Ishikawa (cell line): ENCODE data around the gene SCCPDH.
A peak's percentile ranks its signal among the peaks of the same experiment; 100 is the strongest.

Source experiments
- CEBPB ChIP-seq: IDR thresholded peaks from 2 replicates; pipeline ENCODE4 v1.6.1; 2012
- CREB1 ChIP-seq: IDR thresholded peaks from 2 replicates; pipeline ENCODE4 v1.6.1; 2012; ENCODE audit warnings: low read depth
- EGR1 ChIP-seq: IDR thresholded peaks from 2 replicates; pipeline ENCODE4 v1.6.1; 2012
- EP300 ChIP-seq: IDR thresholded peaks from 2 replicates; pipeline ENCODE4 v1.6.1; 2012; ENCODE audit warnings: borderline replicate concordance
- FOXM1 ChIP-seq: IDR thresholded peaks from 2 replicates; pipeline ENCODE4 v1.6.1; 2012; ENCODE audit warnings: low read depth, borderline replicate concordance
- NFIC ChIP-seq: IDR thresholded peaks from 2 replicates; pipeline ENCODE4 v1.6.1; 2012
- RAD21 ChIP-seq: IDR thresholded peaks from 2 replicates; pipeline ENCODE4 v1.6.1; 2012; ENCODE audit warnings: low read depth
- TAF1 ChIP-seq: IDR thresholded peaks from 2 replicates; pipeline ENCODE4 v1.6.1; 2012; ENCODE audit warnings: low read depth, mild to moderate bottlenecking
- TCF12 ChIP-seq: IDR thresholded peaks from 2 replicates; pipeline ENCODE4 v1.6.1; 2012; ENCODE audit warnings: low read depth
- TEAD4 ChIP-seq: IDR thresholded peaks from 2 replicates; pipeline ENCODE4 v1.6.1; 2012
- YY1 ChIP-seq: IDR thresholded peaks from 2 replicates; pipeline ENCODE4 v1.6.1; 2012; ENCODE audit warnings: low read depth
- ZBTB7A ChIP-seq: IDR thresholded peaks from 2 replicates; pipeline ENCODE4 v1.6.1; 2012; ENCODE audit warnings: low read depth
- TF ChIP-seq, protein P1 (sequence below): IDR thresholded peaks from 2 replicates; pipeline ENCODE4 v1.6.1; 2012
- TF ChIP-seq, protein P2 (sequence below): IDR thresholded peaks from 2 replicates; pipeline ENCODE4 v1.6.1; 2012; ENCODE audit warnings: low read depth, mild to moderate bottlenecking
- TF ChIP-seq, protein P3 (sequence below): IDR thresholded peaks from 2 replicates; pipeline ENCODE4 v1.6.1; 2012

SCCPDH gene

DNA sequence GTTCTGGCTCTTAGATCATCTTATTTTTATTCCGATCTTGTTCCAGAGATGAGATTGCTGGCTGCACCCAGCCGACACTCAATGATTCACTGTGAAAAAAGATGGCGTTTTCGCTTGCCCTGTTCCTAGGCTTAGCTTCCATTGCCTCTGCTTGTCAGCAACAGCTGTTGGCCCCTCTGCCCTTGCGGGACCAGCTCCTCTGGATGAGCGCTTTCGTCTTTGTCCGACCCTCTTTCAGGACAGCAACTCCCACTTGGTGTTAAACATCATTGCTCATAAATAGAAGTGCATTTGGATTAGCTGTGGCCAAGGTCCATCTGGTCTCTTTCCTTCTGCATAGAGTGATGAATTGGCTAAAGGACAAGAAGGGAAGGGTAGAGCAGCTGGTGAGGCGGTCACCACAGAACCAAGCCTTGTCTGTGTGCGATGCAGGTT lies 43.5 kb upstream of the SCCPDH start:
- TF ChIP-seq NFIC (no peak), TEAD4 (no peak), EP300 (no peak), TCF12 (no peak), CREB1 (no peak), FOXM1 (no peak)
- TF ChIP-seq, protein P1, sequence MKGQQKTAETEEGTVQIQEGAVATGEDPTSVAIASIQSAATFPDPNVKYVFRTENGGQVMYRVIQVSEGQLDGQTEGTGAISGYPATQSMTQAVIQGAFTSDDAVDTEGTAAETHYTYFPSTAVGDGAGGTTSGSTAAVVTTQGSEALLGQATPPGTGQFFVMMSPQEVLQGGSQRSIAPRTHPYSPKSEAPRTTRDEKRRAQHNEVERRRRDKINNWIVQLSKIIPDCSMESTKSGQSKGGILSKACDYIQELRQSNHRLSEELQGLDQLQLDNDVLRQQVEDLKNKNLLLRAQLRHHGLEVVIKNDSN: no peak

DNA sequence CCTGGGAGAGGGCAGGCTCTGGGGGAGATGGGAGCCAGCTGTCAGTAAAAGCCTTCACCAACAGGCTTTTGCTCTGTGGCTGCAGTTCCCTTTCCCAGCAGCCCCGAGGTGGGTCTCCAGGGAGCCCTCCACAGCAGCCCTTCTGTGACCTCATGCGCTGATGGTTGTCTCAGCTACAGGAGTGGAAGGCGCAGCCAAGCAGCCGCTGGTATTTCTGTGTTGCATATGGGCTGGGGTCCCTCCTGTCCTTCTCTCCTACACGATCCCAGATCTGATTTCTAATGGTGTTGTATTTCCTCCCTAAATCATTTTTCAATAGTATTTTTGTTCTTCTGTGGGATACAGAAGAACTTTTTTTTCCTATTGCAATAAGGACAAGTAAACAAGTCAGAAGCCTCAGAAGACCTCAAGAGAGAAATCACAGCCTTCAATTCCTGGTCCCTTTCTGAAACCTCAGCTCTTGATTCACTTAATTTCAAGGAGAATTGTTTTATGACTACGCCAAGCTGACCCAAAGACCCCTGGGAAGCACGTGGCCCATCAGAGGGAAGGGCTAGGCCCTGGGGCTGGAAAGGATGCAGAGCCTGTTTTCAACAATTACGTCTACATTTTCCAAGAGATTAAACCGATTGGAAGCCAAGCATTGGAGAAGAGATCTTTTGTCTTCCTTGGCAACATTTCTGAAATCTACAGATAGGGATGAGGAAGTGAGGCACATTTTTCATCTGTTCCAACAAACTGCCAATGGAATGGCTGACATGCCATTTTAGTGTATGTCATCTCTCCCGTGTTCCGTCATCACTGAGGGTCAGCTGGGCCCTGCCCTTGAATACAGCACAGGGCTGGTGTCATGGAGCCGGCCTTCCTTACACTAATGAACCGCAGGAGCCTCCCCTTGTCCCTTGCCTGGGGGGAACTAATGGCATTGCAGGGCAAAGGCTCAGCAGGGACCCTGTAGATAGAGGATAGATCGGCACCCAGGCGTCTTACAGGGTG lies 42.0 kb upstream of the SCCPDH start:
- TF ChIP-seq EP300 (no peak), CREB1 (no peak), CEBPB (no peak), TCF12 (no peak), TAF1 (no peak), RAD21 (no peak), YY1 (no peak)
- TF ChIP-seq, protein P2, sequence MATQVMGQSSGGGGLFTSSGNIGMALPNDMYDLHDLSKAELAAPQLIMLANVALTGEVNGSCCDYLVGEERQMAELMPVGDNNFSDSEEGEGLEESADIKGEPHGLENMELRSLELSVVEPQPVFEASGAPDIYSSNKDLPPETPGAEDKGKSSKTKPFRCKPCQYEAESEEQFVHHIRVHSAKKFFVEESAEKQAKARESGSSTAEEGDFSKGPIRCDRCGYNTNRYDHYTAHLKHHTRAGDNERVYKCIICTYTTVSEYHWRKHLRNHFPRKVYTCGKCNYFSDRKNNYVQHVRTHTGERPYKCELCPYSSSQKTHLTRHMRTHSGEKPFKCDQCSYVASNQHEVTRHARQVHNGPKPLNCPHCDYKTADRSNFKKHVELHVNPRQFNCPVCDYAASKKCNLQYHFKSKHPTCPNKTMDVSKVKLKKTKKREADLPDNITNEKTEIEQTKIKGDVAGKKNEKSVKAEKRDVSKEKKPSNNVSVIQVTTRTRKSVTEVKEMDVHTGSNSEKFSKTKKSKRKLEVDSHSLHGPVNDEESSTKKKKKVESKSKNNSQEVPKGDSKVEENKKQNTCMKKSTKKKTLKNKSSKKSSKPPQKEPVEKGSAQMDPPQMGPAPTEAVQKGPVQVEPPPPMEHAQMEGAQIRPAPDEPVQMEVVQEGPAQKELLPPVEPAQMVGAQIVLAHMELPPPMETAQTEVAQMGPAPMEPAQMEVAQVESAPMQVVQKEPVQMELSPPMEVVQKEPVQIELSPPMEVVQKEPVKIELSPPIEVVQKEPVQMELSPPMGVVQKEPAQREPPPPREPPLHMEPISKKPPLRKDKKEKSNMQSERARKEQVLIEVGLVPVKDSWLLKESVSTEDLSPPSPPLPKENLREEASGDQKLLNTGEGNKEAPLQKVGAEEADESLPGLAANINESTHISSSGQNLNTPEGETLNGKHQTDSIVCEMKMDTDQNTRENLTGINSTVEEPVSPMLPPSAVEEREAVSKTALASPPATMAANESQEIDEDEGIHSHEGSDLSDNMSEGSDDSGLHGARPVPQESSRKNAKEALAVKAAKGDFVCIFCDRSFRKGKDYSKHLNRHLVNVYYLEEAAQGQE: no peak
- TF ChIP-seq, protein P1: no peak

DNA sequence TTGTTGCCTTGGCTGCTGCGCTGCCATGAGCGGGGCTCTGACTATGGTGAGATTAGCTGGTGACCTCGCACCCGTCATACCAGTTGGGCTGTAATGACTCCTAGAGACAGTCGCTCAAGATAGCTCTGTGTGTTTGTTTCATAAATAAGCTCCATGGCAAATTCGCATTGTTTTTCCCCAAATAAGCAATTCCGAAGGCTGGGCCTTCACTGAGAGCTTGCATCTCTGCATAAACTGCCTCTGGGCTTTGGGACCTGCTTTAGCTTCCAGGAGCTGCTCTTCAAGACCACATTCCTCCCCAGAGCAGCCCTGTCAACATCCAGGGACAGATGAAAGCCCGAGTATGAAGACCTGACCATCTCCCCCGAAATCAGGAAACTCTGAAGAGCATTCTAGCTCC lies 40.7 kb upstream of the SCCPDH start:
- no peak for TF ChIP-seq CREB1
- no peak for TF ChIP-seq EP300
- TF ChIP-seq NFIC: no peak
- no peak for TF ChIP-seq ZBTB7A
- no peak for TF ChIP-seq EGR1
- TF ChIP-seq CEBPB: no peak
- no peak for TF ChIP-seq TEAD4
- TF ChIP-seq, protein P2: no peak
- TF ChIP-seq, protein P3, sequence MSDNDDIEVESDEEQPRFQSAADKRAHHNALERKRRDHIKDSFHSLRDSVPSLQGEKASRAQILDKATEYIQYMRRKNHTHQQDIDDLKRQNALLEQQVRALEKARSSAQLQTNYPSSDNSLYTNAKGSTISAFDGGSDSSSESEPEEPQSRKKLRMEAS: no peak
- no peak for TF ChIP-seq TCF12
- no peak for TF ChIP-seq RAD21
- no peak for TF ChIP-seq TAF1

DNA sequence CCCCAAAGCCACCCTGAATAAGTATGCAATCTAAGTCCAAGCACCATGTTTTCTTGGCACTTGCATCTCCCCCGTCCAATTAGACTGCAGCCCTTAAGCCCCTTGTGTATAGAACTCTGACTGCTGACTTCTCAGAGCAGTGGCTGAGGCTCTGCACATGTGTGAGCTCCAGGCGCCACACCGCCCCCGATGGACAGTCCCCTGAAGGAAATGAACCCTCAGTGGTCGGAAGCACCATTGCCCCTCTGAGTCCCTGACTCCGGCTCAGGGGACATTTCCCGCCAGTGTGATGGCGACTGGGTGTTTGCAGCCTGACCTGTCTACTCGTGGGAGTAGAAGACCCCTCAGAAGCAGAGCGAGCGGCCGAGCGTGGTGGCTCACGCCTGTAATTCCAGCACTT lies 37.2 kb upstream of the SCCPDH start:
- TF ChIP-seq, protein P3: no peak

DNA sequence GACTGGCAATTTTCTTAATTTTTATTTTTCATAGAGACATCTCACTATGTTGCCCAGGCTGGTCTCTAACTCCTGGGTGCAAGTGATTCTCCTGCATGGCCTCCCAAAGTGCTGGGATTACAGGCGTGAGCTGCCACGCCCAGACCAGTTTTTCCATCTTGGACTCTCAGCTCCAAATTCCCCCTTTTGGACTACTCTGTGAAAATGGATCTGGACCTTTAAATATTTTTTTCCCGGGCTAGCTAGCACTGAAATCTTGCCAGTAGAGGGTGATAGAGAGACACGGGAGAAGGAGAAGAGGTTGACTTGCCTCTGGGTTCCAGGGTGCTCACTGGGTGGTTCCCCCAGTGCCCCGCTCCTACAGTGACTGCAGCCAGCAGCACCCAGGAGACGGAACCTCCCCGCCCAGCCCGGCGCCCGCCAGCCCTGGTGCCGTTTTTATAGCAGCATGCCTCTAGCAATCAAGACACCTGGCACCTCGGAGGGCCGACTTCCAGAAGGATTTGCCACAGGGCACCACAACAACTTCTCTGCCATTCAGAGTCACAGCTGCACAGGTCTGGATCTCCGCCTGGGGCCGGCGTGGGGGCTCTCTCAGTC lies 34.7 kb upstream of the SCCPDH start:
- TF ChIP-seq TCF12 (peak; percentile 45; the same call in 1 of the 2 replicates), TEAD4 (peak; percentile 47; the same call in 1 of the 2 replicates), RAD21 (peak; percentile 86), CREB1 (no peak), CEBPB (no peak), EGR1 (no peak), YY1 (no peak), EP300 (no peak), TAF1 (no peak), FOXM1 (no peak), ZBTB7A (0 out of 2 replicates have a peak, but pooled peaks have one; percentile 9), NFIC (0 out of 2 replicates have a peak, but pooled peaks have one; percentile 16)
- TF ChIP-seq, protein P1: no peak
- TF ChIP-seq, protein P2: no peak
- TF ChIP-seq, protein P3: peak; percentile 63
